Astrocyte (in vitro differentiated cells and primary cell): ENCODE data around the gene IRAG1. TPM values are rescaled to one million over a fixed set of nuclear protein-coding genes. Genes with fewer than 3 reads are reported as not detected.

Experiments used
- DNase-seq: peaks from one replicate; pipeline ENCODE4 v3.0.0-alpha.2; 2010; ENCODE audit warnings: low read depth
- FAIRE-seq: peaks from 2 replicates; lab custom pipeline; 2011; peaks lifted over from hg19 to GRCh38; lab: Jason Lieb, UNC
- H2AFZ ChIP-seq: 2 replicates; pipeline ENCODE4 v1.6.0; 2012; ENCODE audit warnings: low read depth, low read length, inconsistent platforms
- H3K27ac ChIP-seq: 2 replicates; pipeline ENCODE4 v1.5.1; 2011; ENCODE audit warnings: low read depth, low read length, inconsistent platforms
- H3K27me3 ChIP-seq: 2 replicates; pipeline ENCODE4 v1.6.0; 2011; ENCODE audit warnings: low read length, inconsistent platforms; ENCODE audit not compliant: insufficient read depth
- H3K36me3 ChIP-seq: 2 replicates; pipeline ENCODE4 v1.5.1; 2011; ENCODE audit warnings: low read length, inconsistent platforms; ENCODE audit not compliant: insufficient read depth
- H3K4me1 ChIP-seq: 2 replicates; pipeline ENCODE4 v1.5.1; 2011; ENCODE audit warnings: low read length, inconsistent platforms; ENCODE audit not compliant: insufficient read depth
- H3K4me2 ChIP-seq: 2 replicates; pipeline ENCODE4 v1.6.0; 2012; ENCODE audit warnings: low read length, inconsistent platforms
- H3K4me3 ChIP-seq: 2 replicates; pipeline ENCODE4 v1.5.1; 2011; ENCODE audit warnings: low read depth, mild to moderate bottlenecking, low read length, inconsistent platforms; ENCODE audit not compliant: insufficient read depth
- H3K79me2 ChIP-seq: 2 replicates; pipeline ENCODE4 v1.6.0; 2012; ENCODE audit warnings: mild to moderate bottlenecking, low read length, inconsistent platforms; ENCODE audit not compliant: insufficient read depth
- H3K9ac ChIP-seq: 2 replicates; pipeline ENCODE4 v1.6.0; 2012; ENCODE audit warnings: mild to moderate bottlenecking, low read length, inconsistent platforms
- H3K9me3 ChIP-seq: 2 replicates; pipeline ENCODE4 v1.5.1; 2012; ENCODE audit warnings: low read depth, mild to moderate bottlenecking, low read length, inconsistent platforms; ENCODE audit not compliant: insufficient read depth
- H4K20me1 ChIP-seq: 2 replicates; pipeline ENCODE4 v1.6.0; 2012; ENCODE audit warnings: low read length, inconsistent platforms; ENCODE audit not compliant: insufficient read depth
- H3K27ac Mint-ChIP-seq: one replicate; pipeline ENCODE4 v1.8.0; 2021; ENCODE audit warnings: mild to moderate bottlenecking, mixed read lengths; ENCODE audit not compliant: unreplicated experiment
- H3K27me3 Mint-ChIP-seq: one replicate; pipeline ENCODE4 v1.8.0; 2021; ENCODE audit warnings: low read depth, mixed read lengths; ENCODE audit not compliant: unreplicated experiment
- H3K36me3 Mint-ChIP-seq: one replicate; pipeline ENCODE4 v1.8.0; 2021; ENCODE audit warnings: low read depth, mixed read lengths; ENCODE audit not compliant: unreplicated experiment
- H3K4me1 Mint-ChIP-seq: one replicate; pipeline ENCODE4 v1.8.0; 2021; ENCODE audit warnings: low read depth, mixed read lengths; ENCODE audit not compliant: unreplicated experiment
- H3K4me3 Mint-ChIP-seq: one replicate; pipeline ENCODE4 v1.8.0; 2021; ENCODE audit warnings: mild to moderate bottlenecking, moderate library complexity, mixed read lengths; ENCODE audit not compliant: unreplicated experiment
- H3K9me3 Mint-ChIP-seq: one replicate; pipeline ENCODE4 v1.8.0; 2021; ENCODE audit warnings: mild to moderate bottlenecking, mixed read lengths; ENCODE audit not compliant: unreplicated experiment
- CTCF ChIP-seq: IDR thresholded peaks from 2 replicates; pipeline ENCODE4 v1.5.1; 2011; ENCODE audit warnings: low read depth, mild to moderate bottlenecking, inconsistent platforms, low read length, moderate library complexity; ENCODE audit not compliant: insufficient read depth
- EZH2 ChIP-seq: IDR thresholded peaks from 2 replicates; pipeline ENCODE4 v1.6.1; 2012; ENCODE audit warnings: mild to moderate bottlenecking, low read length, inconsistent platforms; ENCODE audit not compliant: insufficient read depth
- total RNA-seq: library from RNA; stranded (reverse); gene quantifications from 2 replicates; pipeline ENCODE4 v1.2.1, GENCODE V29; 2021

Gene IRAG1
- total RNA-seq, 1 donor from 2014 or later, result 3.7 TPM

- no peak overlapping the region for H3K4me3 Mint-ChIP-seq
- Histone ChIP-seq H3K36me3 (no peaks in the 10 kb centered on the region), H3K4me3 (no peak overlapping the region), H3K4me2 (no peak overlapping the region), H3K9me3 (peaks cover 5% of the 10 kb centered on the region), H4K20me1 (no peaks in the 10 kb centered on the region), H3K27me3 (no peaks in the 10 kb centered on the region), H3K9ac (no peak overlapping the region), H2AFZ (no peak overlapping the region), H3K4me1 (peaks cover 11% of the 10 kb centered on the region), H3K27ac (no peak overlapping the region), H3K79me2 (no peaks in the 10 kb centered on the region)
- H3K4me1 Mint-ChIP-seq, result peaks cover 23% of the 10 kb centered on the region
- H3K36me3 Mint-ChIP-seq, result peaks cover 6% of the 10 kb centered on the region
- peaks cover 16% of the 10 kb centered on the region for H3K9me3 Mint-ChIP-seq
- DNase-seq (no peak), FAIRE-seq (no peak)
- no peak overlapping the region for H3K27ac Mint-ChIP-seq
- TF ChIP-seq EZH2 (no peak), CTCF (no peak)
- peaks cover 17% of the 10 kb centered on the region for H3K27me3 Mint-ChIP-seq
Measured at GRCh38 chr11:10728154-10728553, 34.6 kb upstream of the IRAG1 start.

- peaks cover 16% of the 10 kb centered on the region for H3K9me3 Mint-ChIP-seq
- H3K79me2 ChIP-seq, result no peaks in the 10 kb centered on the region
- no peak overlapping the region for H3K4me3 ChIP-seq
- H3K4me1 ChIP-seq, result peaks cover 11% of the 10 kb centered on the region
- peaks cover 17% of the 10 kb centered on the region for H3K27me3 Mint-ChIP-seq
- no peak for DNase-seq
- FAIRE-seq, result no peak
- H3K9me3 ChIP-seq, result peaks cover 5% of the 10 kb centered on the region
- no peak overlapping the region for H3K27ac ChIP-seq
- TF ChIP-seq EZH2, result no peak
- no peak for TF ChIP-seq CTCF
- peaks cover 6% of the 10 kb centered on the region for H3K36me3 Mint-ChIP-seq
- H3K4me1 Mint-ChIP-seq, result peaks cover 23% of the 10 kb centered on the region
- H3K27ac Mint-ChIP-seq, result peak overlapping the region; percentile 50
- H3K27me3 ChIP-seq, result no peaks in the 10 kb centered on the region
- H3K4me2 ChIP-seq, result no peak overlapping the region
- H3K4me3 Mint-ChIP-seq, result peak overlapping the region; percentile 15
- no peaks in the 10 kb centered on the region for H3K36me3 ChIP-seq
- H2AFZ ChIP-seq, result no peak overlapping the region
- no peaks in the 10 kb centered on the region for H4K20me1 ChIP-seq
- no peak overlapping the region for H3K9ac ChIP-seq
Measured at GRCh38 chr11:10727146-10727851, 33.7 kb upstream of the IRAG1 start.

- no peak for TF ChIP-seq EZH2
- FAIRE-seq (no peak), DNase-seq (peak; percentile 47)
- Histone ChIP-seq H3K4me3 (no peak overlapping the region), H3K79me2 (no peaks in the 10 kb centered on the region), H3K4me2 (peak overlapping the region; percentile 47), H3K4me1 (peaks cover 11% of the 10 kb centered on the region), H3K9ac (no peak overlapping the region), H3K36me3 (no peaks in the 10 kb centered on the region), H3K9me3 (peaks cover 5% of the 10 kb centered on the region), H3K27ac (peak overlapping the region; percentile 17), H2AFZ (no peak overlapping the region), H4K20me1 (no peaks in the 10 kb centered on the region), H3K27me3 (no peaks in the 10 kb centered on the region)
- no peak overlapping the region for H3K4me3 Mint-ChIP-seq
- H3K9me3 Mint-ChIP-seq, result peaks cover 16% of the 10 kb centered on the region
- H3K27me3 Mint-ChIP-seq, result peaks cover 18% of the 10 kb centered on the region
- H3K27ac Mint-ChIP-seq, result peak overlapping the region; percentile 69
- peaks cover 8% of the 10 kb centered on the region for H3K36me3 Mint-ChIP-seq
- H3K4me1 Mint-ChIP-seq, result peaks cover 15% of the 10 kb centered on the region
Measured at GRCh38 chr11:10725907-10726253, 32.3 kb upstream of the IRAG1 start.
